Measurements from ENCODE around the gene UNC45A.
"Not testable (repeated sequence)": the region's sequence is repeated elsewhere in the genome, so short reads cannot be mapped to it uniquely, and the experiment has no call there.

DNA sequence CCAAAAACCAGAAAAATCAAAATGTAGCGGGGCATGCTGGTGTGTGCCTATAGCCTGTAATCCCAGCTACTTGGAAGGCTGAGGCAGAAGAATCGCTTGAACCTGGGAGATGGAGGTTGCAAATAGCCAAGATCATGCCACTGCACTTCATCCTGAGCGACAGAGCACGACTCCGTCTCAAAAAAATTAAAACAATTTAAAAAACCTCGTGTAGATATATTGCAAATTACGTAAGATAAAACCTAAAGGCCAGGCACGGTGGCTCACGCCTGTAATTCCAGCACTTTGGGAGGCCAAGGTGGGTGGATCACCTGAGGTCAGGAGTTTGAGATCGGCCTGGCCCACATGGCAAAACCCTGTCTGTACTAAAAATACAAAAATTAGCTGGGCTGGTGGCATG, 8.3 kb upstream of the UNC45A start:
- not testable (repeated sequence) for TF ChIP-seq CTCF, POLR2A (IDR thresholded peaks at IDR 0.05)
